ENCODE data around the gene C16orf92.
A peak's percentile ranks its signal among the peaks of the same experiment; 100 is the strongest.

C16orf92 gene

GRCh38 chr16:29989111-29989858, 33.7 kb upstream of the C16orf92 start:
- DNase-seq, result no peak

GRCh38 chr16:29990034-29990433, 33.0 kb upstream of the C16orf92 start:
- no peak for DNase-seq

DNA sequence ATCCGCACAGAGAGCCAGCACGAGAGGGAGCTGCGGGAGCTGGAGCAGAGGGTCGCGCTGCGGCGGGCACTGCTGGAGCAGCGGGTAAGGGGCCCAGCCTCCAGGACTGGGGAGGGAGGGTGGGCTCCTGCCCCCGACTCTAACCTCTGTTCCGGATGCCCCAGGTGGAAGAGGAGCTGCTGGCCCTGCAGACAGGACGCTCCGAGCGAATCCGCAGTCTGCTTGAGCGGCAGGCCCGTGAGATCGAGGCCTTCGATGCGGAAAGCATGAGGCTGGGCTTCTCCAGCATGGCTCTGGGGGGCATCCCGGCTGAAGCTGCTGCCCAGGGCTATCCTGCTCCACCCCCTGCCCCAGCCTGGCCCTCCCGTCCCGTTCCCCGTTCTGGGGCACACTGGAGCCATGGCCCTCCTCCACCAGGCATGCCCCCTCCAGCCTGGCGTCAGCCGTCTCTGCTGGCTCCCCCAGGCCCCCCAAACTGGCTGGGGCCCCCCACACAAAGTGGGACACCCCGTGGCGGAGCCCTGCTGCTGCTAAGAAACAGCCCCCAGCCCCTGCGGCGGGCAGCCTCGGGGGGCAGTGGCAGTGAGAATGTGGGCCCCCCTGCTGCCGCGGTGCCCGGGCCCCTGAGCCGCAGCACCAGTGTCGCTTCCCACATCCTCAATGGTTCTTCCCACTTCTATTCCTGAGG, 32.0 kb upstream of the C16orf92 start:
- DNase-seq, result no peak

DNA sequence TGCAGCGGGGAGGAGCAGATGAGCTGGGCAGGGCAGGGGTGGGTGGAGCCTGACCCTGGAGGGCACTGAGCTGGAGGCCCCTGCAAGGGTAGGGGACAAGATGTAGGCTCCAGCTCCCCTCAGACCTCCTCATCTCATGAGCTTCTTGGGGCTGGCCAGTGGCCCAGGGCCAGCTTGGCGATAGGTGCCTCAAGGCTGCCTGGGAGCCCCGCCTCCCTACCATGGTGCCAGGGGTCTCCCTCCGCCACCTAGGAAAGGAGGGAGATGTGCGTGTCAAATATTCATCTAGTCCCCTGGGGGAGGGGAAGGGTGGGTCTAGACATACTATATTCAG, 31.5 kb upstream of the C16orf92 start:
- no peak for DNase-seq

- no peak for DNase-seq
These were observed 30.5 kb upstream of the C16orf92 start for GRCh38 chr16:29992344-29992967.

GRCh38 chr16:29993191-29993902, 29.7 kb upstream of the C16orf92 start:
- DNase-seq, result no peak

- DNase-seq, result no peak
These were observed 28.9 kb upstream of the C16orf92 start for GRCh38 chr16:29993903-29994599.

- no peak for DNase-seq
These were observed 28.2 kb upstream of the C16orf92 start for GRCh38 chr16:29994600-29995323.

- peak; percentile 89 to 92 for DNase-seq
These were observed 27.6 kb upstream of the C16orf92 start, which contains the start of gene HIRIP3 for GRCh38 chr16:29995324-29995910. HIRIP3 (minus strand) TSS chr16:29995617; CDS start chr16:29995605, 12 bp downstream.

GRCh38 chr16:29995911-29996765, 26.9 kb upstream of the C16orf92 start, which contains the start of gene INO80E:
INO80E (plus strand) TSS chr16:29996241; CDS start chr16:29996311, 70 bp downstream.
- DNase-seq, result peak; percentile 98 to 99

DNA sequence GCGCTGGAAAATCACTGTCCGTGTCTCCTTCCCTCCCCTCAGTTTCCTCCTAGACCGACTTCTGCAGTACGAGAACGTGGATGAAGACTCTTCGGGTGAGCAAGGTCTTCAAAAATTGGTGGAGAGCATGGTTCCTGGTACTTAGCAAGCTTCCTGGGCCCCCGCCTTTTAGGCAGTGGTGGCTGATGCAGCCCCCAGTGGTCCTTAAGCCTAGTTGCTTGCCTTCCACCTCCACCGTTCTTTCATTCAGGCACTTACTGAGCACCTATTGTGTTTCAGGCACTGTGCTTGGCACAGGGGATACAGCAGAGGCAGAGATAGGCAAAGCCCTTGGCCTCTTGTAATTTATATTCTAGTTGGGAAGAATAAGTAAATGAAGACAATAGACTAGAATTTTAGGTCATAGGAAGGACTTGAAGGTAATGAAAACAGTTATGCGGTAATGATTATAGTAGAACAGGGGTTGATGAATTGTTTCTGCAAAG, 26.2 kb upstream of the C16orf92 start:
- no peak for DNase-seq

- no peak for DNase-seq
These were observed 23.4 kb upstream of the C16orf92 start for GRCh38 chr16:29999605-30000004.

GRCh38 chr16:30000735-30001631, 22.0 kb upstream of the C16orf92 start:
- no peak for DNase-seq

DNA sequence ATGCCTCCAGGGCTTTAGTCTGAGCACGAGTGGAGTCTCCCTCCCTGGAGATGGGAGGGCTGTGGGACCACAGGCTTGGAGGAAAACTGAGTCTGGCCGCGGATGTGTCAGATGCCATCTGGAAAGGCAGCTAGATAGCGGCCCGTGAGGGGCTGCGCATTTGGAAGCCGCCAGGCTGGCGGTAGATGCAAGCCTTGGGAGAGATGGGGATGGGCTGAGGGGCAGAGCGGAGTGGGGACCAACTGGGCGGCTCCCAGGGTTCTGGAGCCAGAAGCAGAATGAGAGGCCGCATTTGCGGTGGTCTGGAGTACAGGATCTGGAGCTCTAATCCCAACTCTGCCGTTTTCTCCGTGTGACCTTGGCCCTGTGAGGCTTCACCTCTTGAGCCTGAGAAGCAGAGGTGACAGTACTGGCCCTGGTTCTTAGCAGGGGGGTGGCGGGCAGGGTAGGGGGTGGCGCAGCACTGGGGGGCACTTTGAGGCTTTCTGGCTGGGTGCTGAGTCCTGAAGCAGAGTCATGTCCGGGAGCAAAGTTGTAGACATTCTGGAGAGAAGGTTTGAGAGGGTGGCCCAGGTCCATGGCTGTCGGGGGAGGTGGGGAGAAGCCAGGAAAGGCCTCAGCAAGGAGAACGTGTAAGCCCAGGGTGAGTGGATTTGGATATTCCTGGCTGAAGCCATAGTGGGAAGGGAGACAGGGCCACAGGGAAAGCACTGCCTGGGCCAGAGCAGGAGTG, 20.2 kb upstream of the C16orf92 start:
- DNase-seq, result no peak

DNA sequence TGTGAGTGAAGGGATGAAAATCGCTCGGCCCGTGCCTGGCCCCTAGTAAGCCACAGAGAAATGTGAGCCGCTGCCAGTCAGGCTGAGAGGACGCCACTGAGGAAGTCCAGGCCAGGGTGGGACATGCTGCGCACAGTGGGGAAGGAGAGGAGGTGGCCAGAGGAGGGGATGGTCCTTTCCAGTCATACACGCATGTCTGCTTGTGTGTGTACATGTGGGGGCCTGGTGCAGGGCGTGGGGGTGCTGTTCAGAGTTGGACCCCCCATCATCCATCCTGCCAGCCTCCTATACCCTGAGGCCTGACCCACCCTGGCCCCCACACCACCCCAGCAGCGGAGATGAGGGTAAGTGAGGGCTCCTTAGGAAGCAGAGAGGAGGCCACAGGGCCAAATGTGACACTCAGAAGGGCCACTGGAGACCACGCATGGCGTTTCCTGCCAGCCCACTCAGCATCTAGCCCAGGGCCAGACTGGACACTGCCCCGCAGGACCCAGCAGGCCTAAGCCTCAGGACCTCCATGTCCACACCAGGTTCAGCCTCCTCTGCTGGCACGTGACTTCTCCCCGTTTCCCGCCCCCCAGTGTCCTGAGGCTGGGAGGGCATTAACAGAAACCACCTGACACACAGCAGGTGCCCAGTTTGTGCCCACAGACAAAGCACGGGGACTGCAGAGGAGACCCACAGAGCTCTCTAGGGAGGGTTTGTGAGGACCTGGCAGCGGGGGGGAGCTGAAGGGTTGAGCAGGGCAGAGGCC, 19.2 kb upstream of the C16orf92 start:
- DNase-seq, result no peak

DNA sequence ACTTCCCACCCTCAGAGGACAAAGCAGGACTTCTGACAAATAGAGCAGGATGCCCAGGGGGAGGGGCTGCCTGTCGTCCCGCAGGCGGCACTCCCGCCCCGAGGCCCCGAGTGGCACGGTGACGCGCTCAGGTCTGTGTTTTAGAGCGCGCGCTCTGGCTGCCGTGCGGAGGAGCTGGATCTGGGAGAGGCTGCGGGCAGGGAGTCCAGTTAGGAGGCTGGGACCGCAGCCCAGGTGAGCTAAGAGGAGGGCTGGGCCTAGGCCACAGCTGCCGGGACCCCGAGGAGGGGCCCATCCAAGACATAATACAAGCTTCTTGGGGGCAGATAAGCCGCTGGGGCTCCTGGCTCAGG, 18.6 kb upstream of the C16orf92 start:
- DNase-seq, result no peak

DNA sequence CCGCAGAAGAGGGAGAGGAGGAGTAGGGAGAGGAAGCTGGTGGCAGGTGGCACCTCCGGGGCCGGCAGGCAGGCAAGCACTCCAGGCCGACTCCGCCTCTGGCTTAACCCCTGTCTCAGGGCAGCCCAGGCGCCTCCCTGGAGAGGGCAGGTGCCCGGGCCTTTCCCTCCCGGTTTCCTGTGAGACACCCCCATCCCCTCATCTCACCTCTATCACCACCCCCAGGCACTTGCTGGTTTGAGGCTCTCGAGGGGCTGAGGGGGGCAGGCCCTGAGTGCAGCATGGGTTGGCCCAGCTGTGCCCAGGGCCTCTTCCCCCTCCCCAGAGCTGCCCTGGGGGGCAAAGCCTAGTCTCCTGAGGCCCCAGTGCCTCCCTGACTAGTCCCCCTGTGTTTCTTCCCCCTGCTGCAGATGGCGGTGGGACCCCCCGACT, 18.2 kb upstream of the C16orf92 start:
- DNase-seq, result no peak
